ENCODE measurements around the gene IDH3B.
A peak's percentile ranks its signal among the peaks of the same experiment; 100 is the strongest.

Gene IDH3B

GRCh38 chr20:2655331-2656116 lies 8.5 kb downstream of the IDH3B start:
- DNase-seq = no peak

- DNase-seq = no peak
These were observed 9.2 kb downstream of the IDH3B start for GRCh38 chr20:2654831-2655230.

- DNase-seq = no peak
These were observed 9.6 kb downstream of the IDH3B start for GRCh38 chr20:2654384-2654822.

- no peak for DNase-seq
These were observed 10.2 kb downstream of the IDH3B start for GRCh38 chr20:2653556-2654383.

- DNase-seq = peak; percentile 32
These were observed 11.1 kb downstream of the IDH3B start for GRCh38 chr20:2652724-2653555.

- peak; percentile 84 for DNase-seq
These were observed 12.0 kb downstream of the IDH3B start, which contains the start of gene NOP56 for GRCh38 chr20:2651772-2652723. TSS of gene NOP56 (plus strand) at chr20:2652632. CDS start at chr20:2652661, 29 bp downstream.

GRCh38 chr20:2643708-2644107 lies 20.3 kb downstream of the IDH3B start:
- no peak for DNase-seq

GRCh38 chr20:2640899-2641298 lies 23.1 kb downstream of the IDH3B start:
- DNase-seq = no peak

GRCh38 chr20:2640260-2640659 lies 23.8 kb downstream of the IDH3B start:
- no peak for DNase-seq

- DNase-seq = no peak
These were observed 26.8 kb downstream of the IDH3B start for GRCh38 chr20:2637246-2637645.

GRCh38 chr20:2633381-2633780 lies 30.6 kb downstream of the IDH3B start:
- DNase-seq = no peak

GRCh38 chr20:2631228-2631627 lies 32.8 kb downstream of the IDH3B start:
- DNase-seq = no peak

GRCh38 chr20:2626853-2627541 lies 37.0 kb downstream of the IDH3B start:
- no peak for DNase-seq

- DNase-seq = no peak
These were observed 39.0 kb downstream of the IDH3B start for GRCh38 chr20:2625062-2625461.

- no peak for DNase-seq
These were observed 39.8 kb downstream of the IDH3B start for GRCh38 chr20:2624190-2624589.

- no peak for DNase-seq
These were observed 43.9 kb downstream of the IDH3B start for GRCh38 chr20:2619961-2620595.

- no peak for DNase-seq
These were observed 44.7 kb downstream of the IDH3B start for GRCh38 chr20:2619337-2619736.

- DNase-seq = no peak
These were observed 45.2 kb downstream of the IDH3B start for GRCh38 chr20:2618815-2619214.

GRCh38 chr20:2617099-2617714 lies 46.8 kb downstream of the IDH3B start:
- no peak for DNase-seq

GRCh38 chr20:2616634-2617033 lies 47.4 kb downstream of the IDH3B start:
- no peak for DNase-seq
